ENCODE measurements around the gene PTTG1.

The PTTG1 gene

DNA sequence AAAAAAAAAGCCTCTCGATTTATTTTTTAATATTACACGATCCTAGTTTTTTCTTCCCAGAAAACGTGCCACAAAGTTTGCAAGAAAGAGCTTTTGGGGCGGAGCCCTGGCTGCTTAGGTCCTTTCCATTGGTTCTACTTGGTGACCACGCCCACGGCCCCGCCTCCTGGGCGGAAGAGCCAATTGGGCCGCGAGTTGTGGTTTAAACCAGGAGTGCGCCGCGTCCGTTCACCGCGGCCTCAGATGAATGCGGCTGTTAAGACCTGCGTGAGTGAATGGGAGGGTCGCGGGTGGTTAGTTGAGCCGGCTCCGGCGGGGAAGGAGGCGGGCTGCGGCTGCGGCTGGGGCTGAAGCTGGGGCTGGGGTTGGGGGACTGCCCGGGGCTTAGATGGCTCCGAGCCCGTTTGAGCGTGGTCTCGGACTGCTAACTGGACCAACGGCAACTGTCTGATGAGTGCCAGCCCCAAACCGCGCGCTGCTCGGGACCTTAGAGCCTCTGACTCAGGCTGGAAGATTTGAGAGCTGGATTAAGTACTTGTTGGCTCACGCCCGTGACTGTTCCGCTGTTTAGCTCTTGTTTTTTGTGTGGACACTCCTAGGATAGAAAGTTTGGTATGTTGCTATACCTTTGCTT is at the start of gene PTTG1:
Gene PTTG1, plus strand, starts transcription at position 231 of the 634 bp plus-strand sequence. CDS start 458 bp downstream, outside the sequence.
- peak; percentile 79 to 86 for DNase-seq (ENCODE audit: low read depth in 1 of 2, low spot score in 1 of 2)

DNA sequence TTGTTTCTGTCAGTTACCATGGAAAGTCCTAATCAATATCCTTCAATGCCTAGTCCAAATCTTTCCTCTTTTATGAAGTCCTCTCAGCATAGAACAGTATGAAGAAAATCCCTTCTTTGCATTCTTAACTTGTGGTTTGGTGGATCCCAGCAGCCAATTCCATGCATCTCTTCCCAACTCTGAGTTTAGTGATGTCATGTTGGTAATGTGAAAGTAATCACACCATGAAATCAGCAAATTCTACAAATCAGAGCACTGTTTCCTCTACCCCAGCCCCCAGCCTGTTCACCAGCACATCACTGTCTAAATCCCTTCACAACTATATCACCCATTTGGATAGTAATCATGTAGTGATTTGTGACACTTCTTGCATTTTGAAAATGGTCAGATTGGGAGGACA is 46.5 kb upstream of the PTTG1 start:
- no peak for DNase-seq (ENCODE audit: low read depth in 1 of 2, low spot score in 1 of 2)

DNA sequence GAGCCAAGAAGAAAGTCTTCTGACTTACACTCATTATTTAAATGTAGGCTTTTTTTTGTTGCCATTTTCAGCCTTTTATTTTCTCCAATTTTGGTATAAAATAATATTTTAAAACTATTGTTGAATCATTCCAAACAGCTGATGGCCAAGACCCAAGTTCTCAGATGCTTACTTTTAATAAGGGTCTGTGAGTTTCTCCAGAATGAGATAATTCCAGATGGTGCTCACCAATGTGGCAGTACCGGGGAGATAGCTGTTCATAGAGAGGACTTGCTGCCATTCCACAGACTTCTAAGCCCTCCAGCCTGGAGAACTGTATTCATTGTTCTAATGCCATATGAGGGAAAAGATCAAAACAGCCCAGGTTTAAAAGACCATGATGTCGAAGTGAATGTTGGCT is 46.0 kb upstream of the PTTG1 start:
- no peak for DNase-seq (ENCODE audit: low read depth in 1 of 2, low spot score in 1 of 2)

DNA sequence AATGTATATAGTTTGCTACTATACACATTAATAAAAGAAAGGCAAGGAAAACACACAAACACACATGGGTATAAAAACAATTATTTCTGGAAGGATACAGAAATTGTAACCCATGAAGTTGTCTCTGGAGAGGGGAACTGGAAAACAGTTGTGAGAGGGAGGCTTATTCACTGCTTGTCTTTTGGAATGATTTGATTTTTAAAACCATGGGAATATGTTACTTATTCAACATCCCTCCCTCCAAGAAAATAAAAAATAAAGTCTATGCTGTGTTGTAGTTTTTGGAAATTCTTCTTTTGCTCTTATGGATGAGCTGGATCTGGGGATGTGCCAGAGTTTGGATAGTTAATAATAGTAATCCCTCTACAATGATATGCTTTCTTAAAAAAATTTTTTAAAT is 45.2 kb upstream of the PTTG1 start:
- DNase-seq (ENCODE audit: low read depth in 1 of 2, low spot score in 1 of 2), result no peak

DNA sequence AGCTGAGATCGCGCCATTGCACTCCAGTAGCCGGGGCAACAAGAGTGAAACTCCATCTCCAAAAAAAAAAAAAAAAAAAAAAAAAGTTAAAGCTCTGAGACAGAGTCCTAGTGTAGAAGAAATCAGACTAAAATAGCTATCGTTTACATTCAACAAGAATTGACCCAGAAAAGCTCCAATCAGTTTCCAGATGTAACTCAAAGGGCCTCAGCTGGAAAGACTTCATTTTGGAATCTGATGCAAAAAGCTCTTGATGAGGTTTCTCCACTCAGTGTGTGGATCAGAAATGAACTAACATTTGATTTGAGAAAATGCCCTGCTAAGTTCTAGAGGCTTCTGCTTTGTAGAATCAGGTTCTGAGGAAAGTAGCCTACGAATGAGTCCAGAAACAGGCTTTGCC is 44.0 kb upstream of the PTTG1 start:
- DNase-seq (ENCODE audit: low read depth in 1 of 2, low spot score in 1 of 2), result no peak

DNA sequence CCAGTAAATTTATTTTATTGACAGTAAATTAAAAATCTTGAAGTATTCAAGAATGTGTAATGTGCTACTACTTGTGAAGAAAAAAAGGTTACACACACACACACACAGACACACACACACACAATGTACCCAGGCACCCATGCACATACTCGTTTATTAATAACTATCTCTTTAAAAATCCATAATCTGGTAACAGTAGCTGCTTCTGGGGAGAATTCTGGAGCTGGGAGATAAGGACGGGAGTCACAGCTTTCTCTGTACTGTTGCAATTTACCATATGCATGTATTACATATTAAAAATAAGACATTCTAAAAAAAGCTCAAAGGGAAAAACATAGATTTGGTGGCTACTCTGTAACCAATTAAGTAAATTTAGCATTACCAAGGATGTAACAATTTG is 43.3 kb upstream of the PTTG1 start:
- no peak for DNase-seq (ENCODE audit: low read depth in 1 of 2, low spot score in 1 of 2)

DNA sequence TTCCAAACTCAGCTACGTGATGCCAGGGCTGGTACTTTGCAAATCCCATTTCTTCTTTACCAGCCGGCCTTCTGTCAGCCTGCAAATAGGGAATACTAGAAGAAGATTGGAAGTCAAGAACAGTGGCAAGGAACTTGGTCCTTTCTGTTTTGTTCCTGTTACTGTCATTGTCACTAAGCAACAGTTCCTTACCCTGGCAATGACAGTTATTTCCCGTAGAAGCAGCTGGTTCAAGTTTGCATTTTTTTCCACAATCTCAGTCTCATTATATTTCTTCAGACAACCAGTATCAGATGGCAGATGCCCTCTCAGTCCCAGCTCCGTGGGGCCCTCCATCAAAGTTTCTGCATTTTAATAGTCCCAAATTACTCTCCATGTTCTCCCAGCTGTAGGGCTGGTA is 42.1 kb upstream of the PTTG1 start:
- DNase-seq (ENCODE audit: low read depth in 1 of 2, low spot score in 1 of 2), result no peak

DNA sequence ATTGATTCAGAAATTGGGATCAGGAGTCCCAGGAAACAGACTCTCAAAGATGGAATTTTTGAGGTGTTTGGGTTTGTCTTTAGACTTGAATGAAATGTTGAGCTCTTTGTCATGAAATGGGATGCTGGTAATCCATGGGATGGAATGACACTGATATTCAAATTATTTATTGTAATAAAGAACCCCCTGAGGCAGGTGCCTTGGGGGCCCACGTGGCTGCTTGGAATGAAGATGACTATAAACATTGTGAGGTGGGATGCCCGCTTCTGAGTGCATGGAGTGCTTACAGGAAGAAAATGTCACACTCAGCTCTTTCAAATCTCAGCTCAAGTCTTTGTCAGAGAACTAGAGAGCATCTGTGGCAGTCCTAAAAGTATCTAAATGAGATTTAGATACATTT is 41.6 kb upstream of the PTTG1 start:
- no peak for DNase-seq (ENCODE audit: low read depth in 1 of 2, low spot score in 1 of 2)

DNA sequence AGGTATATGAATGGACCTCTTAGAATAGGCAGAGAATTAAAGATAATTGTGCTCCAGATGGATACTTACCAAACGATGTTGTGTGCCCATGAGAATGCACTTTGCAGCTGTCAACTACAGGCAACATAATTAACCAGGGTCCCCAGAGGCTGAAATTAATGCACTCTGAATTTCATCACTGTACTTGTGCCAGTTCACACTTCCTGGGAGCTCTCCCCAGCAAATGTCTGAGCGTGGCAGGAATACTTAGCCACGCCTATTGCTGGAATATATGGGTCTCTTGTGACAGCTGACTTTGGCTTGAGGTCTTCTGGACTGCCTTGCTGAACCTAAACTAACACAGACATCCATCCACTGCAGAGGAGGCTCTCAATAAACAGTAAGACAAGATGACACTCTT is 39.3 kb upstream of the PTTG1 start:
- DNase-seq (ENCODE audit: low read depth in 1 of 2, low spot score in 1 of 2), result no peak

DNA sequence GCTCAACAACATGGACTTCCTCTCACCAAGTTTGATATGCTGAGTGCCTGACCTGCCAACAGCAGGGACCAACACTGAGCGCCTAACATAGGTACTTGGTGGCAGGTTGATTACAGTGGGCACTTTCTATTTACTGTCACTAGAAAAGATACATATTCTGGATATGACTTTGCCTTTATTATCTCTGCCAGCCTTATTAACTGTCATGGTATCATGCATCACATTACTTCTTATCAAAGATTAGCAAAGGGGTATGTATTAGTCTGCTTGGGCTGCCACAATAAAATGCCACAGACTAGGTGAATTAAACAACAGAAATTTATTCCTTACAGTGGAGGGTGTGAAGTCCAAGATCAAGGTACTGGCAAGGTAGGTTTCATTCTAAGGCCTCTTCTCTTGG is 37.0 kb upstream of the PTTG1 start:
- DNase-seq (ENCODE audit: low read depth in 1 of 2, low spot score in 1 of 2), result no peak

DNA sequence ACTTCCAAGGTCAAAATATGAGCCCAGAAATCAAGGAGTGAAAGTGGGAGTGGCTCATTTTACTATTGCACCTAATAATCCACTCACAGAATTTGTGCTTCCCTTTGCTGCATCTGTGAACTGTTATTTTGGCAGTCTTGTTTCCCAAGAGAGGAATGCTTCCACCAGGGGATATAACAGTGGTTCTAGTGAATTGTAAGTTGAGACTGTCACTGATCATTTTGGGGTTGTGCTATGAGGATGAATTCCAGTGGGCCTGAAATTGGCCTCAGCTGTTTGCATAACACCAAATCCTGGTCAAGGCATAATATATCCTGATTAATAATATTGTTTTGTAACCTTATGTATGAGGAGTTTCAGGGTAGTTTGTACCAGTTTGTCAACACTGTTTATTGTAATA is 36.2 kb upstream of the PTTG1 start:
- no peak for DNase-seq (ENCODE audit: low read depth in 1 of 2, low spot score in 1 of 2)

DNA sequence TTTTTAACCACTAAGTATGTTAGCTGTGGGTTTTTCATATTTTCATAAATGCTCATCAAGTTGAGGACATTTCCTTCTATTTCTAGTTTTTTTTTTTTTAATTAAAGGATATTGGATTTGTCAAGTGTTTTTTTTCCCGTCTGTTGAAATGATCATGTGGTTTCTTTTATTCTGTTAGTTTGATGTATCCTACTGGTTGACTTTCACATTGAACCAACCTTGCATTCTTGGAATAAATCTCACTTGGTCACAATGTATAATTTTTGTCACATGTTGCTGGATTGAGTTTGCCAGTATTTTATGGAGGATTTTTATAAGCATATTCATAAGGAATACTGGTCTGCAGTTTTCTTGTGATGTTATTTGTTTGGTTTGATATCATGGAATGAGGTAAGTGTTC is 34.2 kb upstream of the PTTG1 start:
- DNase-seq (ENCODE audit: low read depth in 1 of 2, low spot score in 1 of 2), result no peak

DNA sequence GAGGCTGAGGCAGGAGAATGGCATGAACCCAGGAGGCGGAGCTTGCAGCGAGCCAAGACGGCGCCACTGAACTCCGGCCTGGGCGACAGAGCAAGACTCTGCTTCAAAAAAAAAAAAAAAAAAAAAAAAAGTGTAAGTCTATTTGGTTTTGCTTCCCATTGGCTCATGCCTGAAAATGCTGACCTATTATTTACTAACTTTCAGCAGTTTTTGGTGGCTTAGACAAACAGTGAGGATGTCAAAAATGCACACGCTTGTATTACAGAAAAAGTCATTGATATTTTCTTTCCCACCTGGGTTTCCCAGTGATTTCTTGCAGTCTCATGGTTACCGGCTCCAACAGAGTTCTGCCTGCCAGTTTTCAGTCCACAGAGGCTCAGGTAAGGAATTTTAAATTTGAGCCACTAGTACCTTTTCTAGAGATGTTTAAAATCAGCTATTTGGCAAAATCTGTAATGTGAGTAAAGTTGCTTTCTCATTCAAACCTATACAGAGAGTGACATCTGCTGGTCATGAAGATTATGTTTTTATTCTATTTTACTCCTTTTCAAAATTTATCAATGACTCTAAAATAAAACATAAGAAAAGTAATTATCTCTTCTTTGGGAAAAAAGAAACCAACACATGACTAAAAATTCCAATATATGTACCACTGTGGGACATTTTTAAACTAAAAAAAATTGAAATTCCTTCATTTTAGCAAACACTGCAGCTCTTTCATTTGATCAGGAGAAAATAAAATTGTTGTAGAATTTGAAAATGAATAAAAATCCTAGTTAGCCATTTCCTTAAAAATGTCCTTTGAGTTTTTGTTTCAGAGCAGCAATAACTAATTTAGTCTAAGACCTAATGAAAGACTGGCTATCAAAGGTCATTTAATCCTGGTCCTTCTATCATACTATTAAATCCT is 30.6 kb upstream of the PTTG1 start:
- no peak for DNase-seq (ENCODE audit: low read depth in 1 of 2, low spot score in 1 of 2)

DNA sequence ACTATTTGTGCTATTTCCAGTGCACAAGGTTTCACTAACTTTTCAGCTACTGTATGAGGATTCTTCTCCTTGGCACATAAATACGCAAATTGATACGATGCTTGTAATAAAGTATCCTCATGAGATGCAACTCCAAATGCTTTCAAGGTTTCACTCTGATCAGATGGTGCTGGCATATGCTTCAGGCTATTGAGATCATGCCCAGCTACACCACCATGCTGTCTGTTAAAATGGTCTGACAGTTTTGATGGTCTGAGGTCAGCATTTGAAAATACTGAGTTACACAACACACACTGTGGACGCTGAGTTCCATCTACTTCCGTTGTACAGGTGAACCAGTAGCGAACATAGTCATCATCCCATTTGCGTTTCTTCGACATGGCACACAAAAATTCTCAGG is 26.5 kb upstream of the PTTG1 start:
- no peak for DNase-seq (ENCODE audit: low read depth in 1 of 2, low spot score in 1 of 2)

DNA sequence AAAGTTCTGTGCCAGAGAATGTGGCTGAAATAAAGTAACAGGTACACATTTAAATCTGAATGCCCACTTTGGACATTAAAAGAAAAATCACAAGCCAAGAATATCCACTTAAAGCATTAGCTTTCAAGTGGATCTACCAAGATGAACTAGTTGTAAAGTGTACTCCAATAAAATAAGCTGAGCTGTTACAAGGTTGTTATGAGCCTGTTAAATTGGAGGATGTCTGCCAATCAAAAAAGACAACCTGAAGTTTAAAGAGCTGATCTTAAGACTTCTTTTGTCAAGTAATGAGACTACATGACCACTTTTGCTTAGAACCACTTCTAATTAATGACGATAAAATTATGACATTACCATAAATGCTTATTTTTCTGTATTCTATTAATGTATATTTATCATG is 24.2 kb upstream of the PTTG1 start:
- no peak for DNase-seq (ENCODE audit: low read depth in 1 of 2, low spot score in 1 of 2)

DNA sequence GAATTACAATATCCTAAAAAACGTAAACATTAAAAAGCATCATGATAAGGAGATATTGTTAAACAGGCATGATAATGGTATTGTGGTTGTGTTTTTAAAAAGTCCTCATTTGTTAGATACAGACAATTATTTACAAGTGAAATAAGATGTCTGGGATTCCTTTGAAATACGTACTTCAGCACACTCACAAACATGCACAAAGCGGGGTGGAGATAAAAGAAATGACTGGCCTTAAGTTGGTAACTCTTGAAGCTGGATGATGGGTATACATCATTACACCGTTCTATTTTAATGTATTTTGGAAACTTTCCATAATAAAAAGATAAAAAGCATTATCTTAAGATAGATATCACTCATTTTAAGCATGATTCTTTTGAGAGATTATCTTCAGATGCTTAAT is 22.8 kb upstream of the PTTG1 start:
- DNase-seq (ENCODE audit: low read depth in 1 of 2, low spot score in 1 of 2), result no peak

DNA sequence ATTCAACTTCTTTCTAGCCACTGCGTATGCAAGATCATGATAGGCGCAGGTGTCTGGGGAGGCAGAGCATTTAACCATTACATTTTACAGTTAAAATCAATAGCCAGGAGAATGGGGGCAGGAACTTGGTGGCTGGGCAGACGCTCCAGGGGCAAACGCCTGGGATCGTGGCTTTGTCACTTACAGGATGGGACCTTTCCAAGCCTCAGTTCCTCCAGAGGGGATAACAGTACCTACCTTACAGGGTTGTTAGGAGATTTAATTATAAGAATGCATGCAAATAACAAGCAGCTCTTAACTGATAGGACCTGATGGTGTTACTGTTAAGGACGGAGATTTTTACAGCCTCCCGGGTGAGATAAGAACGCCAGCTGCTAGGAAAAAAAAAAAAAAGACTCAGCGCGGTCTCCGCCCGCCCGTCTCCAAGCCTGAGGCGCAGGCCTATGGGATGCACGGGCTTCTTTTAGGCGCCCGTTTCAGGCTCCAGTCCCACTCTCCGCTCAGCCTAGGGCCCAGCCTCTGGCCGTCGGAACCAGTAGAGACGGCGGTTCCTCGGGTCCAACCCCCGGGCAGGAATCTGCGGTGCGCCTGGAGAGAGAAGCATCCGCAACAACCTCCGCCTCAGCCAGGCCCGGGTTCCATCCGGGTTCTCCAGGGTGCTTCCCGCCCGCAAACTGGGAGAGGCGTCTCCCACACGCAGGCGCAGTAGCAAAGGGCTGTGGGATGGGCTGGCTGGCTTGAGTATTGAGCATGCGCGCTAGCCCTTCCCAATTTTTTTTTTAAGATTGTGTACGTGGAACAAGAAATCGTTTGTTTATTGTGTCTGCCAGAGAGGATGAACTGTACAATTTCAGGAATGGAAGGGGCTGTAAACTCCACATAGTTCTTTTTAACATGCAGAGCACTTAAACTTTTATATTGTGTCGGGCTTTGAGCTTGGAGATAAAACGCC is 22.0 kb upstream of the PTTG1 start, which contains the start of gene FAM200C:
Gene FAM200C, minus strand, starts transcription at position 653 of the 952 bp plus-strand sequence. CDS start 4,564 bp downstream, outside the sequence.
- DNase-seq (ENCODE audit: low read depth in 1 of 2, low spot score in 1 of 2), result peak; percentile 22 to 47

DNA sequence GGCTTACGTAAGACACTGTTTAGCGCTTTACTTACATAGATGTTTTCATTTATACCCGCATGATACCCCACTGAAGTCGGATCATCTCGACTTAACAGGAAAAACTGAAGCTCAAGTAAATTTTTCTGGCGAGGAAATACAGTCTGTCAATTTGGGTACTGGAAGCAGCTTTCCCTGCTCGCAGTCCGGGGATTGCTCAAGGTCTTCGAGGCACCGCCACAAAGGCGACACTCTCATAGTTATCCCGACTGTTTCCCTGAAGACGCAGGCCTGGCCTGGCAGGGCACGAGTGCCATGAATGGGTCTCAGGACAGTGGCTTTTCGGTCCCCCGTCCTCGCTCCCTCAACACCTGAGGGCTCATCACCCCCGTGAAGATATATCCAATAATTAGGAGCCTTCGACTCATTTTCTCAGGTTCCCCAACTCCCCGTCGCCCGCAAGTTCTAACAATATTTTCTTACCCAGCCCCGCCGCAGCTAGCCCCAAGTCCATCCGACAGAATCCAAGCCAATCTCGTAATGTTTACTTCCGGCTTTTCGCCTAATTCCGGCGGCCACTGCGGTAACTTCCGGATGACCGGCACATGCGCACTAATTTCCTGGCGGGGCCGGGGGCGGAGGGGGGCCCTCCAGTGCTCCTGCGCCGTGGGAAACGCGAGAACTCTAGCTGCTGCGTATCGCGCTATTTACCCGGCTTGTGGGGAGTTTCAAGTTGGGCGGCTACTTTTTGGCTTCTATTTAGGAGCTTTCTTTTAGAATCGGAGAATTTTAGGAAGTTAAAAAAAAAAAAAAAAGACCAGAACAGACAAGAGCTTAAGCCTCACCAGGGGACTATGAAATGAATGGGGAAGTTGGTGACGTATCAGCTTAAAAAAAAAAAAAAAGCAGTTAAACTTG is 2.8 kb upstream of the PTTG1 start, which contains the start of gene SLU7:
Gene SLU7, minus strand, starts transcription at position 521 of the 897 bp plus-strand sequence. CDS start 3,787 bp downstream, outside the sequence.
- peak; percentile 81 to 89 for DNase-seq (ENCODE audit: low read depth in 1 of 2, low spot score in 1 of 2)

DNA sequence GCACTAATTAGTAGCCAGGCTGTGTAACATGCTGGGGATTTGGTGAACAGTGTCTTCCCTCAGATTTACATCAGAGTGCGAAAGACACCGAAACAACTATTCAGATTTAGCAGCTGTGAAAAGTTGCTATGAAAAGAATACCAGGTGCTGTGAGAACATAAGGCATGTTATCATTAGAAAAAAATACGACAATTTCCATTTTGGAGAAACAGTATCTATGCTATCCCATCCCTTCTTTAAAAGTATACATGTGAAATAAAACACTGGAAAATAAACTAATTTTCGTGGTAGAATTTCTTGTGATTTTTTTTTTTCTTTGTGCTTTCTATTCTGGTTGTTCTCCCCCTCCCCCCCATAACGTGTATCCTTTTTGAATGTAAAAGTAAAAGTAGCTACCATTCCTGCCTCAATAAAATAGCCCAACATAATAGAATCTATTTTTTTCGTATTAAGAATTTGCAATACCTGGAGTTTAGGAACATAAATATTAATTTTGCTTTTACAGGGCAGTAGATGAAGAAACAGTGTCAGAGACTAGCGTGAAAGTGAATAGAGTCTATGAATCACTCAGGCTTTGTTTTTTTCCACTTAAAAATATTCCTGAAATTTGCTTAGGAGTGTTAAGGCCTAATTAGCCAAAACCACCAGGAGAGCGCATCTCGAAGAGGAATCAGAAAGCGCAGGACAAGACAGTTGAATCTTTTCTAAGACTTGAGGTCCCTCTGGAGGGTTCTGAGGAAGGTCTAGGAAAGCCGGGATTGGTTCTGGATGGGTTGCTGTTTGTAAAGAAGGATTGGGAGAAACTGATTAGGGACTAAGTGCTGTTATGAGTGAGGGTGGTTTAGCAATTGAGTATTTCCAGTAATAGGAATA is 2.0 kb upstream of the PTTG1 start:
- no peak for DNase-seq (ENCODE audit: low read depth in 1 of 2, low spot score in 1 of 2)

Measured in stimulated activated CD4-positive, alpha-beta T cell treated with anti-CD3 and anti-CD28 coated beads, Interleukin-15, amount 100 ng/mL, for 1 hour (primary cell).